PC-3 (cell line): Measurements from ENCODE around the gene APPBP2. TPM values are rescaled to one million over a fixed set of nuclear protein-coding genes. Genes with fewer than 3 reads are reported as not detected.
"Not testable (repeated sequence)": the region's sequence is repeated elsewhere in the genome, so short reads cannot be mapped to it uniquely, and the experiment has no call there.

Experiments
- ATAC-seq: fragments of 200-7000 bp; cut with Tn5 transposase; 2 replicates; pipeline ENCODE4 v1.9.1; 2020; ENCODE audit warnings: mild to moderate bottlenecking, moderate library complexity
- BruUV-seq: library from RNA; stranded (reverse); fragments of 400-500 nt; replicated peaks from 2 replicates; lab custom pipeline; 2021; lab: Mats Ljungman, UMichigan
- CTCF ChIA-PET: fragments of 300-600 bp; sonication (Branson Sonifier 250); formaldehyde crosslinking; loops from one replicate; lab custom pipeline; 2022; ENCODE audit warnings: antibody characterized with exemption; lab: Charles Lee
- POLR2A ChIA-PET: fragments of 300-600 bp; sonication (Branson Sonifier 250); formaldehyde crosslinking; loops from one replicate; lab custom pipeline; 2022; ENCODE audit warnings: antibody characterized with exemption; ENCODE audit not compliant: unreplicated experiment; lab: Charles Lee
- DNase-seq: peaks from one replicate; pipeline ENCODE4 v3.0.0-alpha.2; 2015
- H2AFZ ChIP-seq: fragments of 300-600 bp; sonication (generic); 2 replicates; pipeline ENCODE4 v1.6.0; 2016; ENCODE audit warnings: antibody characterized with exemption, low read length
- H3F3A ChIP-seq: fragments of 300-600 bp; sonication (generic); one replicate; pipeline ENCODE4 v1.6.0; 2017; ENCODE audit warnings: antibody characterized with exemption, low read length, control low read depth, mild to moderate bottlenecking; ENCODE audit not compliant: unreplicated experiment
- H3K27ac ChIP-seq: fragments of 300-600 bp; sonication (generic); 2 replicates; pipeline ENCODE4 v1.5.1; 2016; ENCODE audit warnings: mild to moderate bottlenecking, low read length
- H3K27me3 ChIP-seq: fragments of 300-600 bp; sonication (generic); 2 replicates; pipeline ENCODE4 v1.6.1; 2016; ENCODE audit warnings: low read length, mixed read lengths
- H3K36me3 ChIP-seq: fragments of 300-600 bp; sonication (generic); 2 replicates; pipeline ENCODE4 v1.6.1; 2016; ENCODE audit warnings: low read depth, mixed run types, low read length, mixed read lengths
- H3K4me1 ChIP-seq: fragments of 300-600 bp; sonication (generic); 2 replicates; pipeline ENCODE4 v1.5.1; 2016; ENCODE audit warnings: low read length; ENCODE audit not compliant: insufficient read depth
- H3K4me2 ChIP-seq: fragments of 300-600 bp; sonication (generic); 2 replicates; pipeline ENCODE4 v1.6.0; 2016; ENCODE audit warnings: low read length
- H3K4me3 ChIP-seq: fragments of 300-600 bp; sonication (generic); 2 replicates; pipeline ENCODE4 v1.5.1; 2016; ENCODE audit warnings: mild to moderate bottlenecking, low read length, mixed read lengths
- H3K79me2 ChIP-seq: fragments of 300-600 bp; sonication (generic); 2 replicates; pipeline ENCODE4 v1.6.1; 2017; ENCODE audit warnings: low read length, mixed read lengths
- H3K9ac ChIP-seq: fragments of 300-600 bp; sonication (generic); 2 replicates; pipeline ENCODE4 v1.6.0; 2016; ENCODE audit warnings: mild to moderate bottlenecking, low read length
- H3K9me2 ChIP-seq: fragments of 300-600 bp; sonication (generic); replicated peaks from 2 replicates; pipeline ENCODE4 v1.6.1; 2016; ENCODE audit warnings: mixed run types, low read length, mixed read lengths
- H3K9me3 ChIP-seq: fragments of 300-600 bp; sonication (generic); 2 replicates; pipeline ENCODE4 v1.6.1; 2016; ENCODE audit warnings: low read length, mixed read lengths
- H4K20me1 ChIP-seq: fragments of 300-600 bp; sonication (generic); 2 replicates; pipeline ENCODE4 v1.6.1; 2016; ENCODE audit warnings: low read length, mixed read lengths
- EZH2 ChIP-seq: fragments of 300-600 bp; sonication (generic); IDR thresholded peaks from one replicate; pipeline ENCODE4 v1.6.1; 2017; ENCODE audit warnings: antibody characterized with exemption, mild to moderate bottlenecking, low read length; ENCODE audit not compliant: unreplicated experiment
- EZH2phosphoT487 ChIP-seq: fragments of 300-600 bp; sonication (generic); IDR thresholded peaks from 2 replicates; pipeline ENCODE4 v1.6.1; 2018; ENCODE audit warnings: mild to moderate bottlenecking, antibody characterized with exemption, low read length, borderline replicate concordance
- intact Hi-C: fragments of 100-400 bp; cut with micrococcal nuclease; formaldehyde crosslinking; loops from 2 replicates; pipeline ENCODE4 v1.9.0; 2023
- total RNA-seq: library from RNA; depleted of rRNA; stranded (reverse); fragments of >200 nt; gene quantifications from 2 replicates; pipeline ENCODE4 v1.2.3, GENCODE V29; 2014
- TF ChIP-seq, protein P1 (sequence below): fragments of 300-600 bp; sonication (generic); conservative IDR thresholded peaks from 2 replicates; pipeline ENCODE4 v1.5.1; 2017; ENCODE audit warnings: antibody characterized with exemption, low read depth, mild to moderate bottlenecking, low read length

APPBP2 gene
- total RNA-seq, 1 experiment from 2014 or later, result 17.1 TPM

- H3F3A ChIP-seq, result no peaks in the 10 kb centered on the region
- DNase-seq, result no peak
- ChIA-PET CTCF (no interaction called here), POLR2A (no interaction called here)
- H3K27me3 ChIP-seq, result no peaks in the 10 kb centered on the region
- peaks cover 6% of the 10 kb centered on the region; the same call in 1 of the 2 replicates for H3K9me3 ChIP-seq
- H3K4me3 ChIP-seq, result no peak overlapping the region
- intact Hi-C loops, result no loop called here
- no peak for ATAC-seq
- H2AFZ ChIP-seq, result no peak overlapping the region
- TF ChIP-seq, protein P1, sequence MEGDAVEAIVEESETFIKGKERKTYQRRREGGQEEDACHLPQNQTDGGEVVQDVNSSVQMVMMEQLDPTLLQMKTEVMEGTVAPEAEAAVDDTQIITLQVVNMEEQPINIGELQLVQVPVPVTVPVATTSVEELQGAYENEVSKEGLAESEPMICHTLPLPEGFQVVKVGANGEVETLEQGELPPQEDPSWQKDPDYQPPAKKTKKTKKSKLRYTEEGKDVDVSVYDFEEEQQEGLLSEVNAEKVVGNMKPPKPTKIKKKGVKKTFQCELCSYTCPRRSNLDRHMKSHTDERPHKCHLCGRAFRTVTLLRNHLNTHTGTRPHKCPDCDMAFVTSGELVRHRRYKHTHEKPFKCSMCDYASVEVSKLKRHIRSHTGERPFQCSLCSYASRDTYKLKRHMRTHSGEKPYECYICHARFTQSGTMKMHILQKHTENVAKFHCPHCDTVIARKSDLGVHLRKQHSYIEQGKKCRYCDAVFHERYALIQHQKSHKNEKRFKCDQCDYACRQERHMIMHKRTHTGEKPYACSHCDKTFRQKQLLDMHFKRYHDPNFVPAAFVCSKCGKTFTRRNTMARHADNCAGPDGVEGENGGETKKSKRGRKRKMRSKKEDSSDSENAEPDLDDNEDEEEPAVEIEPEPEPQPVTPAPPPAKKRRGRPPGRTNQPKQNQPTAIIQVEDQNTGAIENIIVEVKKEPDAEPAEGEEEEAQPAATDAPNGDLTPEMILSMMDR, result no peak
- TF ChIP-seq EZH2, result no peak
- no peak for TF ChIP-seq EZH2phosphoT487
- no peaks in the 10 kb centered on the region for H3K79me2 ChIP-seq
- H3K36me3 ChIP-seq, result peaks cover 6% of the 10 kb centered on the region; the same call in 1 of the 2 replicates
- H3K4me2 ChIP-seq, result no peak overlapping the region
- H3K4me1 ChIP-seq, result no peaks in the 10 kb centered on the region
- no peak overlapping the region for H3K27ac ChIP-seq
- no TSS peak for BruUV-seq
- H3K9ac ChIP-seq, result no peak overlapping the region
- no peaks in the 10 kb centered on the region for H4K20me1 ChIP-seq
- no peaks in the 10 kb centered on the region for H3K9me2 ChIP-seq
These were observed 31.8 kb upstream of the APPBP2 start for GRCh38 chr17:60557805-60558204.

- no TSS peak for BruUV-seq
- no peaks in the 10 kb centered on the region for H3K79me2 ChIP-seq
- no peaks in the 10 kb centered on the region for H3F3A ChIP-seq
- no peaks in the 10 kb centered on the region for H3K4me1 ChIP-seq
- no peak overlapping the region for H2AFZ ChIP-seq
- H3K27me3 ChIP-seq, result no peaks in the 10 kb centered on the region
- H3K27ac ChIP-seq, result no peak overlapping the region
- H3K4me2 ChIP-seq, result no peak overlapping the region
- no peak overlapping the region for H3K9ac ChIP-seq
- H4K20me1 ChIP-seq, result no peaks in the 10 kb centered on the region
- TF ChIP-seq EZH2phosphoT487 (no peak), EZH2 (no peak)
- TF ChIP-seq, protein P1, result no peak
- H3K9me2 ChIP-seq, result no peaks in the 10 kb centered on the region
- DNase-seq (no peak), ATAC-seq (no peak)
- no peak overlapping the region for H3K4me3 ChIP-seq
- peaks cover 6% of the 10 kb centered on the region; the same call in 1 of the 2 replicates for H3K36me3 ChIP-seq
- CTCF ChIA-PET, result no interaction called here
- intact Hi-C loops, result no loop called here
- H3K9me3 ChIP-seq, result peaks cover 6% of the 10 kb centered on the region; the same call in 1 of the 2 replicates
- POLR2A ChIA-PET, result no interaction called here
These were observed 29.7 kb upstream of the APPBP2 start for GRCh38 chr17:60555786-60556185.

DNA sequence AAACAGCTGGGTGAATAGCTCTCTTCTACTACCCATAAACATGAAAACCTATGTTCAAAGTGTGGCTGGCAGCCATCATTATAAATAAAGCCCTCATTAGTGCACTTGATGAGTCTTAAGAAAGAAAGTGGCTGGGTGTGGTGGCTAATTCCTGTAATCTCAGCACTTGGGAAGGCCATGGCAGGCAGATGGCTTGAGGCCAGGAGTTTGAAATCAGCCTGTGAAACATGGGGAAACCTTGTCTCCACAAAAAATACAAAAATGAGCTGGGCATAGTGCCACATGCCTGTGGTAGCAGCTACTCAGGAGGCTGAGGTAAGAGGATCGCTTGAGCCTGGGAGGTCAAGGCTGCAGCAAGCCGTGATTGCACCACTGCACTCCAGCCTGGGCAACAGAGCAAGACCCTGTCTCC is 28.3 kb upstream of the APPBP2 start:
- intact Hi-C loops, result no loop called here
- Histone ChIP-seq H3K4me1 (no peaks in the 10 kb centered on the region), H3K9me3 (peaks cover 6% of the 10 kb centered on the region; the same call in 1 of the 2 replicates), H4K20me1 (no peaks in the 10 kb centered on the region), H3K36me3 (peaks cover 6% of the 10 kb centered on the region; the same call in 1 of the 2 replicates), H3F3A (no peaks in the 10 kb centered on the region), H3K9me2 (no peaks in the 10 kb centered on the region), H3K27me3 (no peaks in the 10 kb centered on the region), H2AFZ (no peak overlapping the region), H3K4me2 (no peak overlapping the region), H3K27ac (no peak overlapping the region), H3K9ac (no peak overlapping the region), H3K79me2 (no peaks in the 10 kb centered on the region), H3K4me3 (no peak overlapping the region)
- ATAC-seq, result no peak
- no TSS peak for BruUV-seq
- CTCF ChIA-PET, result interaction anchor here (0.7 kb wide), 2 partner anchors 23 to 46 kb away, joined by 3 read pairs; partner anchors contain the start of gene PPM1D
- TF ChIP-seq, protein P1, result no peak
- no peak for TF ChIP-seq EZH2
- no peak for TF ChIP-seq EZH2phosphoT487
- peak; percentile 44 for DNase-seq
- POLR2A ChIA-PET, result no interaction called here

GRCh38 chr17:60552255-60552654 is 26.2 kb upstream of the APPBP2 start:
- H3K27me3 ChIP-seq, H3K9ac ChIP-seq, H3K36me3 ChIP-seq, CTCF ChIA-PET, H3K9me2 ChIP-seq, H3K27ac ChIP-seq, H4K20me1 ChIP-seq, POLR2A ChIA-PET, H3K4me1 ChIP-seq, H3K4me3 ChIP-seq, H2AFZ ChIP-seq, H3F3A ChIP-seq, DNase-seq, H3K79me2 ChIP-seq, ATAC-seq, H3K9me3 ChIP-seq, BruUV-seq, H3K4me2 ChIP-seq, intact Hi-C loops: not testable (repeated sequence)
